HCT116 (cell line): ENCODE measurements around the gene MAVS. TPM values are rescaled to one million over a fixed set of nuclear protein-coding genes. Genes with fewer than 3 reads are reported as not detected.

Experiments used
- ATAC-seq: fragments of 200-7000 bp; cut with Tn5 transposase; 2 replicates; pipeline ENCODE4 v1.9.1; 2020; ENCODE audit warnings: mild to moderate bottlenecking, moderate library complexity
- BruUV-seq: library from RNA; stranded (reverse); fragments of 400-500 nt; replicated peaks from 2 replicates; lab custom pipeline; 2021; lab: Mats Ljungman, UMichigan
- CTCF ChIA-PET: fragments of 300-600 bp; sonication (Branson Sonifier 250); formaldehyde crosslinking; loops from one replicate; lab custom pipeline; 2021; ENCODE audit warnings: antibody characterized with exemption; lab: Charles Lee
- POLR2A ChIA-PET: fragments of 300-600, 350-600 bp; sonication (Branson Sonifier 250); formaldehyde crosslinking; loops from one replicate; lab custom pipeline; 2021; ENCODE audit warnings: antibody characterized with exemption; lab: Charles Lee
- RAD21 ChIA-PET, 2 experiments: fragments of 300-600 bp; sonication (Branson Sonifier 250); formaldehyde crosslinking; loops; one replicate each; lab custom pipeline; 2023; ENCODE audit warnings: low total read pairs in 2 of 2; ENCODE audit not compliant: uncharacterized antibody in 2 of 2, unreplicated experiment in 2 of 2, low non-redundant PET in 1 of 2; lab: Charles Lee
- DNase-seq: peaks from one replicate; pipeline ENCODE4 v3.0.0-alpha.2; 2010; ENCODE audit warnings: low read depth, low spot score
- H2AFZ ChIP-seq: fragments of 200-600 bp; shearing (Covaris generic), sonication (generic); 2 replicates; pipeline ENCODE4 v1.6.1; 2017; ENCODE audit warnings: low read depth, mixed run types, mixed read lengths, antibody characterized with exemption, low read length; ENCODE audit not compliant: poor library complexity, severe bottlenecking
- H3K27ac ChIP-seq: 2 replicates; pipeline ENCODE4 v1.5.1; 2012; ENCODE audit warnings: low read depth, low read length
- H3K27me3 ChIP-seq: fragments of 200-600 bp; sonication (generic); 2 replicates; pipeline ENCODE4 v1.6.1; 2016; ENCODE audit warnings: mixed run types, low read length, mixed read lengths; ENCODE audit not compliant: insufficient read depth
- H3K36me3 ChIP-seq, 2 experiments: fragments of 200-500 bp in 1 of 2; fragments of 200-600 bp in 1 of 2; sonication (Bioruptor generic) in 1 of 2; sonication (generic) in 1 of 2; 2 replicates each; pipeline versions ENCODE4 v1.5.1 to v1.6.1; 2014 to 2016; ENCODE audit warnings: low read length in 2 of 2, inconsistent platforms in 1 of 2, mixed read lengths in 1 of 2, mixed run types in 1 of 2; ENCODE audit not compliant: insufficient read depth in 2 of 2, control insufficient read depth in 1 of 2
- H3K4me1 ChIP-seq, 2 experiments: fragments of 200-600 bp in 1 of 2; sonication (generic) in 1 of 2; 2 replicates each; pipeline versions ENCODE4 v1.5.1 to v1.6.1; 2012 to 2017; ENCODE audit warnings: low read length in 2 of 2, inconsistent platforms in 1 of 2, mild to moderate bottlenecking in 1 of 2, mixed read lengths in 1 of 2, mixed run types in 1 of 2, moderate library complexity in 1 of 2; ENCODE audit not compliant: insufficient read depth in 2 of 2, control insufficient read depth in 1 of 2
- H3K4me2 ChIP-seq: fragments of 200-600 bp; sonication (generic); 2 replicates; pipeline ENCODE4 v1.6.1; 2017; ENCODE audit warnings: mixed run types, low read length, mixed read lengths
- H3K4me3 ChIP-seq, 2 experiments: fragments of 200-600 bp in 1 of 2; sonication (generic) in 1 of 2; replicated peaks in 1 of 2; 2 replicates each; pipeline ENCODE4 v1.5.1; 2011 to 2016; ENCODE audit warnings: low read length in 2 of 2, control low read depth in 1 of 2, low read depth in 1 of 2, mild to moderate bottlenecking in 1 of 2, mixed read lengths in 1 of 2, mixed run types in 1 of 2
- H3K79me2 ChIP-seq: fragments of 200-600 bp; sonication (generic); 2 replicates; pipeline ENCODE4 v1.6.1; 2017; ENCODE audit warnings: mild to moderate bottlenecking, mixed run types, low read length, moderate library complexity, mixed read lengths; ENCODE audit not compliant: insufficient read depth
- H3K9ac ChIP-seq: fragments of 200-600 bp; sonication (generic); 2 replicates; pipeline ENCODE4 v1.6.1; 2016; ENCODE audit warnings: low read length, mixed read lengths
- H3K9me2 ChIP-seq: fragments of 200-600 bp; sonication (generic), shearing (Covaris generic); 2 replicates; pipeline ENCODE4 v1.6.1; 2017; ENCODE audit warnings: mixed run types, mild to moderate bottlenecking, moderate library complexity; ENCODE audit not compliant: insufficient read depth
- H3K9me3 ChIP-seq, 2 experiments: fragments of 200-500 bp in 1 of 2; fragments of 200-600 bp in 1 of 2; sonication (Bioruptor generic) in 1 of 2; sonication (generic) in 1 of 2; 2 replicates each; pipeline ENCODE4 v1.6.1; 2014 to 2017; ENCODE audit warnings: low read length in 2 of 2, mixed read lengths in 2 of 2, inconsistent platforms in 1 of 2, low read depth in 1 of 2, mild to moderate bottlenecking in 1 of 2, mixed run types in 1 of 2, moderate library complexity in 1 of 2; ENCODE audit not compliant: control insufficient read depth in 1 of 2, insufficient read depth in 1 of 2
- H4K20me1 ChIP-seq: fragments of 200-600 bp; sonication (generic), shearing (Covaris generic); 2 replicates; pipeline ENCODE4 v1.6.1; 2017; ENCODE audit warnings: mixed run types, mild to moderate bottlenecking, moderate library complexity; ENCODE audit not compliant: insufficient read depth
- ATF3 ChIP-seq: IDR thresholded peaks from 2 replicates; pipeline ENCODE4 v1.6.1; 2012
- CTCF ChIP-seq, 3 experiments: fragments of 200-600 bp in 1 of 3; sonication (generic) in 1 of 3; IDR thresholded peaks in 2 of 3; conservative IDR thresholded peaks in 1 of 3; 2 replicates each; pipeline ENCODE4 v1.5.1; 2012 to 2017; ENCODE audit warnings: low read depth in 2 of 3, low read length in 2 of 3, antibody characterized with exemption in 1 of 3, borderline replicate concordance in 1 of 3, control low read depth in 1 of 3, mild to moderate bottlenecking in 1 of 3, mixed read lengths in 1 of 3, mixed run types in 1 of 3, moderate library complexity in 1 of 3; ENCODE audit not compliant: insufficient read depth in 1 of 3
- EGR1 ChIP-seq: IDR thresholded peaks from 2 replicates; pipeline ENCODE4 v1.6.1; 2012; ENCODE audit warnings: low read depth
- ELF1 ChIP-seq: IDR thresholded peaks from 2 replicates; pipeline ENCODE4 v1.6.1; 2012; ENCODE audit warnings: low read depth, borderline replicate concordance
- EZH2 ChIP-seq: fragments of 200-600 bp; sonication (generic); IDR thresholded peaks from 2 replicates; pipeline ENCODE4 v1.6.1; 2017; ENCODE audit warnings: antibody characterized with exemption, mixed run types
- FOSL1 ChIP-seq: IDR thresholded peaks from 2 replicates; pipeline ENCODE4 v1.6.1; 2012; ENCODE audit warnings: low read depth
- JUND ChIP-seq: IDR thresholded peaks from 2 replicates; pipeline ENCODE4 v1.6.1; 2012
- POLR2A ChIP-seq: IDR thresholded peaks from 2 replicates; pipeline ENCODE4 v1.7.0; 2011; ENCODE audit warnings: borderline replicate concordance; ENCODE audit not compliant: insufficient read depth, insufficient read length; ENCODE audit errors: extremely low read depth
- POLR2AphosphoS5 ChIP-seq: IDR thresholded peaks from 2 replicates; pipeline ENCODE4 v1.6.1; 2011; ENCODE audit warnings: mild to moderate bottlenecking, low read depth, low read length, moderate library complexity
- RAD21 ChIP-seq: IDR thresholded peaks from 2 replicates; pipeline ENCODE4 v1.6.1; 2012; ENCODE audit warnings: low read depth, mild to moderate bottlenecking
- SIN3A ChIP-seq: IDR thresholded peaks from 2 replicates; pipeline ENCODE4 v1.6.1; 2012; ENCODE audit warnings: low read depth
- TCF7L2 ChIP-seq: IDR thresholded peaks from 2 replicates; pipeline ENCODE4 v1.7.0; 2011; ENCODE audit warnings: borderline replicate concordance, inconsistent platforms; ENCODE audit not compliant: insufficient read depth, insufficient read length; ENCODE audit errors: extremely low read depth
- YY1 ChIP-seq: IDR thresholded peaks from 2 replicates; pipeline ENCODE4 v1.6.1; 2011; ENCODE audit warnings: low read length, low read depth, moderate library complexity, mild to moderate bottlenecking; ENCODE audit not compliant: insufficient replicate concordance; ENCODE audit errors: extremely low read depth
- ZBTB33 ChIP-seq: IDR thresholded peaks from 2 replicates; pipeline ENCODE4 v1.6.1; 2011; ENCODE audit warnings: mild to moderate bottlenecking, low read length, moderate library complexity; ENCODE audit not compliant: insufficient replicate concordance; ENCODE audit errors: extremely low read depth
- ZFX ChIP-seq: fragments of 450-650 bp; IDR thresholded peaks from 2 replicates; pipeline ENCODE4 v1.6.1; 2017
- intact Hi-C: fragments of 100-400 bp; cut with micrococcal nuclease; formaldehyde crosslinking; loops from 2 replicates; pipeline ENCODE4 v1.10.0; 2022
- total RNA-seq: library from RNA; stranded (reverse); gene quantifications from one replicate; pipeline ENCODE4 v1.2.1, GENCODE V29; 2021; ENCODE audit not compliant: unreplicated experiment

The MAVS gene
- total RNA-seq, 1 experiment from 2014 or later, result 60.1 TPM

GRCh38 chr20:3894796-3895195, 48.2 kb downstream of the MAVS start:
- BruUV-seq, result no TSS peak
- no peak for TF ChIP-seq JUND
- no peak for TF ChIP-seq ATF3
- no peak for TF ChIP-seq EZH2
- no peak for TF ChIP-seq RAD21
- TF ChIP-seq SIN3A, result no peak
- TF ChIP-seq EGR1, result no peak

GRCh38 chr20:3896302-3896701, 49.7 kb downstream of the MAVS start:
- intact Hi-C loops, result no loop called here
- H3K36me3 ChIP-seq, result peaks cover 7 to 9% of the 10 kb centered on the region in 2 experiments; a peak in 3 of 4 replicates
- no peak overlapping the region for H3K4me3 ChIP-seq
- no peaks in the 10 kb centered on the region for H3K9me3 ChIP-seq
- POLR2A ChIA-PET, result no interaction called here
- no peak overlapping the region for H3K4me2 ChIP-seq
- no peaks in the 10 kb centered on the region for H3K9me2 ChIP-seq
- peaks cover 50% of the 10 kb centered on the region for H4K20me1 ChIP-seq
- H3K79me2 ChIP-seq, result peaks cover 100% of the 10 kb centered on the region
- no peak overlapping the region for H3K27ac ChIP-seq
- CTCF ChIA-PET, result no interaction called here
- no peak for ATAC-seq
- peaks cover 37 to 63% of the 10 kb centered on the region in 2 experiments for H3K4me1 ChIP-seq
- H2AFZ ChIP-seq, result no peak overlapping the region
- no peak for DNase-seq
- no TSS peak for BruUV-seq
- H3K9ac ChIP-seq, result no peak overlapping the region
- H3K27me3 ChIP-seq, result no peaks in the 10 kb centered on the region
- RAD21 ChIA-PET, result no interaction called here
- no peak for TF ChIP-seq ELF1
- TF ChIP-seq CTCF (IDR thresholded peaks at IDR 0.05 in 2 of 3, conservative IDR thresholded peaks at IDR 0.05 in 1 of 3; ENCODE audit: borderline replicate concordance in 1 of 3, insufficient read depth in 1 of 3, low read depth in 2 of 3, low read length in 2 of 3), result no peak
- no peak for TF ChIP-seq FOSL1
- TF ChIP-seq EGR1, result no peak
- no peak for TF ChIP-seq ZFX
- TF ChIP-seq TCF7L2, result no peak
- no peak for TF ChIP-seq POLR2AphosphoS5
- no peak for TF ChIP-seq ATF3
- TF ChIP-seq POLR2A, result no peak
- no peak for TF ChIP-seq JUND
- no peak for TF ChIP-seq RAD21
- TF ChIP-seq ZBTB33, result no peak
- no peak for TF ChIP-seq YY1

More at GRCh38 chr20:3894796-3895195, 48.2 kb downstream of the MAVS start:
- H3K4me3 ChIP-seq, result no peak overlapping the region
- no peak for DNase-seq
- H4K20me1 ChIP-seq, result peaks cover 53% of the 10 kb centered on the region
- H3K79me2 ChIP-seq, result peaks cover 100% of the 10 kb centered on the region
- no peaks in the 10 kb centered on the region for H3K9me2 ChIP-seq
- peaks cover 9 to 15% of the 10 kb centered on the region in 2 experiments; a peak in 3 of 4 replicates for H3K36me3 ChIP-seq
- H2AFZ ChIP-seq, result no peak overlapping the region
- CTCF ChIA-PET, result no interaction called here
- no peaks in the 10 kb centered on the region for H3K27me3 ChIP-seq
- H3K27ac ChIP-seq, result no peak overlapping the region
- no peak for ATAC-seq
- RAD21 ChIA-PET, result no interaction called here
- intact Hi-C loops, result no loop called here
- peaks cover 42 to 67% of the 10 kb centered on the region in 2 experiments for H3K4me1 ChIP-seq
- H3K9me3 ChIP-seq, result no peaks in the 10 kb centered on the region
- no peak overlapping the region for H3K4me2 ChIP-seq
- H3K9ac ChIP-seq, result no peak overlapping the region
- POLR2A ChIA-PET, result interaction anchor here (1.2 kb wide), 1 partner anchor 8 kb away, joined by 3 read pairs; no protein-coding TSS in a partner anchor
